ENCODE measurements around the gene FOXP4.

The FOXP4 gene

DNA sequence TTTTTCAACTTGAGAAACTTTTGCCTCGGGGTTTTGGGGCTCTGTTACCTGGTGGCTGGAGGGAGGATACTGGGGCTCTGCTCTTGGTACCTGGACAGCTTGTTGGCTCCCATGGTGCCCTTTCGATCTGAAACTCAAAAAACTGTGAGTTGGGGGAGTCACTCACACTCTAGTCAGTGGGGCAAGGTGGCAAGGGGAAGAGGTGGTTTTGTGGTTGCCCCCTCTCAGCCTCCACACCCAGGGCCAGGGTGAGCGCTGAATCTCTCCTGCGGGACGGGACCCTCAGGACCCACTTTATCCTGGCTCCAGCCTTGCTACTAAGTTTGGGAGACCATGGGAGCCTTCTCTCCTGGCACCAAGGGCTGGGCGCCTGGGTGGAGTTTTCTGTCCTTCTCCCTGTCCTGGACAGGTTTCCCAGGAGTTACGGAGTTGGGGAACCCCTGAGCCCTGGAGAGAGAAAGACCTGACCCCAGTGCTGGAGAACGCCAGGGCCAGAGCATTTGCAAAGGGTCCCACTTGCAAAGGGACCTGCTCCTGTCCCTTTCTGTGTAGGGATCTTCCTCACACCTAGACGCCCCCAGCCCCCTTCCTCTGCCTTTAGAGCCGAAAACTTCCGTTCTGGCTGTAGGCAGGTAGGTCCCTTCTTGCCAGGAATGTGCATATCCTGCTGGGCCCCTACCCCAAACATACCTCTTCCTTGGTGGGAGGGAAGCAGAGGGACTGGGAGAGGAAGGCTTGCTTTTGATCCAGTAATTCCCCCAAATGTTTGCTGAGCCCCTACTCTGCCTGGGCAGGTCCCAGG, 2.9 kb downstream of the FOXP4 start:
- DNase-seq, result no peak
- peaks cover 36% of the 10 kb centered on the region for H3K4me1 Mint-ChIP-seq
- H3K4me3 Mint-ChIP-seq, result peak overlapping the region; percentile 64
- ATAC-seq, result no peak
- peak overlapping the region; percentile 59 for H3K27ac Mint-ChIP-seq
- no peaks in the 10 kb centered on the region for H3K9me3 Mint-ChIP-seq
- H3K27me3 Mint-ChIP-seq, result peaks cover 43% of the 10 kb centered on the region
- H3K36me3 Mint-ChIP-seq (ENCODE audit: low read depth), result peaks cover 16% of the 10 kb centered on the region

DNA sequence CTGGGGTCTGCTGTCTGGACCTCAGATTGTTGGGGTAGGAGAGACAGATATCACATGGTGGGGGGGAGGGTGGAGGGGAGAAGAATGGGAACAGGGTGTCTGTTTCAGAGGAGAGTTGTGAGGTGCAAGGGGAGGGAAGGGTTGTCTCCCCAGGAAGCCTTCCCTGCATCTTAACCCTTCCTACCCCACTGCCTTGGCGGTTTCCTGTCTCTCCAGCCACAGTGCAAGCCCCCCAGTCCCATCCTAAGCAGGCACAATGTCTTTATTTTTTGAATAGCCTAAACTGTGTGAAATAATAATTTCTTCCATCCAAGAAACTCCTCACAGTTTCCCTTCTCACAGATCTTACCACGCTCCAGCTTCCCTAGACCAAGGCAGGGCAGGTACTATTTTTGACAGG, 3.5 kb downstream of the FOXP4 start:
- H3K27me3 Mint-ChIP-seq, result peaks cover 38% of the 10 kb centered on the region
- H3K4me1 Mint-ChIP-seq, result peaks cover 33% of the 10 kb centered on the region
- DNase-seq (no peak), ATAC-seq (no peak)
- no peak overlapping the region for H3K4me3 Mint-ChIP-seq
- peaks cover 16% of the 10 kb centered on the region for H3K36me3 Mint-ChIP-seq (ENCODE audit: low read depth)
- no peak overlapping the region for H3K27ac Mint-ChIP-seq
- no peaks in the 10 kb centered on the region for H3K9me3 Mint-ChIP-seq

DNA sequence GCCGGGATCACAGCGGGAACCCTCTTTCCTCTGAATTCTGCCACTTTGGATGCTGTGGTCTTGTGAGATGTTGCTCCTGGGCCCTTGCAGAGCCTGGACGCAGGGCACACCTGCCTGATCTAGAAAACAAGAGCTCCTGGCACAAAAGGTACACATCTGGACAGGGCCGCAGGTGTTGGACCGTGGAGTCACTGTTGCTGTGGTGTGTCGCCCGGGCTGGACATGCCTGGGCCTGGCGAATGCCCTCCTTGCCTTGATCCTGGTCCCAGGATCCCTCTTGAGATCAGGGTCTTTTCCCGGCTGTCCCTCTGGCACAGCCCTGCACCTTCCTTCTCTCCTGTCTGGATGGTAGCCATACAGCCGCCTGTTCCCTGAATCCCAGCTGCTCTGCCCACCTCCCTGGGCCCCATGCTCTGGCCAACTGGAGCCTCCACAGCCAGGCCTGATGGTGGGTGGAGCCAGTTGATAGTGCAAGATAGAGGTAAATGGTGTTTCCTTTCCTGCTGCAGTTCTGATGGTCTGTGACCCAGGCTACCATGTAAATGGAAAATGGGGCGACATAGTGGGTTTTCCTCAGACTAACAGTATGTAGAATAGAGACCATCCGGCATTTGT, 5.0 kb downstream of the FOXP4 start:
- Mint-ChIP-seq H3K36me3 (ENCODE audit: low read depth) (peaks cover 16% of the 10 kb centered on the region), H3K4me1 (peaks cover 22% of the 10 kb centered on the region), H3K9me3 (no peaks in the 10 kb centered on the region), H3K27ac (no peak overlapping the region), H3K27me3 (peaks cover 33% of the 10 kb centered on the region), H3K4me3 (no peak overlapping the region)
- DNase-seq, result no peak
- ATAC-seq, result no peak

- Mint-ChIP-seq H3K27ac (no peak overlapping the region), H3K9me3 (no peaks in the 10 kb centered on the region), H3K4me1 (peaks cover 22% of the 10 kb centered on the region), H3K36me3 (ENCODE audit: low read depth) (peaks cover 16% of the 10 kb centered on the region), H3K4me3 (no peak overlapping the region), H3K27me3 (peaks cover 33% of the 10 kb centered on the region)
- DNase-seq (no peak), ATAC-seq (no peak)
Measured at GRCh38 chr6:41551857-41552256, 5.7 kb downstream of the FOXP4 start.

DNA sequence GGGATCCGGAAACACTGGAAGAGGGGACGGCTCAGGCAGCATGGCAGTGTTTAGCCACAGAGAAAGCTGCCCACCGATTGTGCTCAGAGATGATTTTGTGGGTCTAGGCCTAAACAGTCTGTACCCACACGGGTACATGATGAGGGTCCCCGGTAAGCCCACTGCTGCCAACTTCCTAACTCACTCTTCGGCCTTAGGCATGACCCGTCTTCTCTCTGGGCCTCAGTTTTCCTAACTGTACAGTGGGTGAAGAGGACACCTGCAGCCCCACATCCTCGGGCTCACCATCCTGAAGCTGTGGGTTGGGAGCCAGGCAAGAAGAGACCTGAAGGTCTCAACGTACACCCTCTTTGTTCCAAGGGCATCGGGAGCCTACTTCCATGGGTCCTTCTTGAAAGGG, 6.5 kb downstream of the FOXP4 start:
- DNase-seq, result no peak
- Mint-ChIP-seq H3K9me3 (no peaks in the 10 kb centered on the region), H3K27me3 (peaks cover 31% of the 10 kb centered on the region), H3K4me1 (peaks cover 20% of the 10 kb centered on the region), H3K36me3 (ENCODE audit: low read depth) (peaks cover 16% of the 10 kb centered on the region), H3K27ac (no peak overlapping the region), H3K4me3 (no peak overlapping the region)
- ATAC-seq, result no peak

DNA sequence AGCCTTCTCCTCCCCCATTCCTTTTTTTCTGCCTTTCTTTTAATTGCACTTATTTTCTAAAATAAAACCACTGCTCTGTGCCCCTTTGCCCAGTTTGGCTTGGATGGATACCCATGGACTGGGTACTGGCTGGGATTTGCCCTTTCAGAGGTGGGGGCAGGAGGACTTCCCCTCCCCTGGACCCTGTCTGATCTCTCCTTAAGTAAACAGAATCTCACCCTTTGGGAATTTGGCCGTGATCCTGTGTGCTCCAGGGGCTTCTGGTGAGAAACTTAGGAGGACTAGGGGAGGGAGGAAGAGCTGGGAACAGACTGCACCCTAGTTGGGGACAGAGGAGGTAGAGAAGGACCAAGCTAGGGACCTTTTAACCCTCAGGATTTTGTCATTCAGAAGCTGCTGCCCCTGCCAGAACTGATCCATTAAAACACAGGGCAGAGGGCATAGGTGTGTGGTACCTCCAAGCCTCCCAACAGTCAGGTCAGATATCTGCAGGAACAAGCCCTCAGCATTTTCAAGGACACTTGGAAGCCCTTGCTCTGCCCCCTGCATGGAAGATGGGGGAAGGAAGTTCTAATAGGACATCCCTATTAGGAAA, 7.3 kb downstream of the FOXP4 start:
- ATAC-seq (no peak), DNase-seq (no peak)
- H3K36me3 Mint-ChIP-seq (ENCODE audit: low read depth), result peaks cover 16% of the 10 kb centered on the region
- H3K4me3 Mint-ChIP-seq, result no peak overlapping the region
- peaks cover 16% of the 10 kb centered on the region for H3K4me1 Mint-ChIP-seq
- H3K9me3 Mint-ChIP-seq, result no peaks in the 10 kb centered on the region
- H3K27ac Mint-ChIP-seq, result no peak overlapping the region
- peaks cover 29% of the 10 kb centered on the region for H3K27me3 Mint-ChIP-seq

DNA sequence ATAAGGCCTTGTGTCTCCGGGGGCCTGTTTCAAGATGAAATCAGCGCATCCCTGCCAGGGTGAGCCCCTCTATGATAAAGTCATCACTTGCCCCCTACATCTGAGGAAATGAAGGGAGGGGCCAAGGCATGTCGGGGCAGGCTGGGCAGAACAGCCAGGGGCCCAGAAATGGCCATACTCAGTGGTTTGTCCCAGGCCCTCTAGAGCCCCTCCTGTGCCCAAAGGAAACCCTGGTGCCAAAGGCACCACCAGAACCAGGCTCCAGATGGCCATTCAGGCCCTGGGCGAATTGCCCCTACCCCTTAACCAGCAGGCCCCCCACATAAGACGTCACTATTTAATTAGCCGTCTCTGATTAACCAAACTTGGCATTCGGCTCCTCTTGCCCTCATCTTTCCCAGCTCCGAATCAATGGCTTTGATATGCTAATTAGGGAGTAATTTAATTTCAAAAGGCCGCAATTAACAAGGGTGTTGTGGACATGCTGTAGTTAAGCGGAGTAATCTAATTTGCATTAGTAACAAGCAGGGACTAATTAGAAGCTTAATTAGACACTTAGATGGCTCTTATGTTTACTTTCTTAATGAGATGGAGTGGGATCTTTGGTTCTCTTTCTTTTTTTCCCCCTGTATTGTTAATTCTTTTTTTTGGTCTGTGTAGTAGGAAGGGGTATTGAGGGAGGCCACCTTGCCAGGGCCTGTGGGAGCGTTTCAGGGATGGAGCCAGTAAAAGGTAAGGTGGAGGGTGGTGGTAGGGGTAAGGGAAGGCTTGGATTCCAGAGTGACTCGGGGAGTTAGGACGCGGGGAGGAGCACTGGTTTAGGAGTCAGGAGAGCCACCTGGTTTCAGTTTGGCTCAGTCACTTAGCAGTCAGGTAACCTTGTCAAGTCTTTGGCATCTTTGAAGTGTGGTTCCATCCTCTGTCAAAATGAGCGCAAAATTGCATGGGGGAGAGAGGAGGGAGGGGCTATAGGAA, 9.4 kb downstream of the FOXP4 start:
- Mint-ChIP-seq H3K4me1 (peaks cover 17% of the 10 kb centered on the region), H3K36me3 (ENCODE audit: low read depth) (peaks cover 9% of the 10 kb centered on the region), H3K27me3 (peaks cover 17% of the 10 kb centered on the region), H3K27ac (no peak overlapping the region), H3K4me3 (no peak overlapping the region), H3K9me3 (no peaks in the 10 kb centered on the region)
- ATAC-seq (no peak), DNase-seq (no peak)

DNA sequence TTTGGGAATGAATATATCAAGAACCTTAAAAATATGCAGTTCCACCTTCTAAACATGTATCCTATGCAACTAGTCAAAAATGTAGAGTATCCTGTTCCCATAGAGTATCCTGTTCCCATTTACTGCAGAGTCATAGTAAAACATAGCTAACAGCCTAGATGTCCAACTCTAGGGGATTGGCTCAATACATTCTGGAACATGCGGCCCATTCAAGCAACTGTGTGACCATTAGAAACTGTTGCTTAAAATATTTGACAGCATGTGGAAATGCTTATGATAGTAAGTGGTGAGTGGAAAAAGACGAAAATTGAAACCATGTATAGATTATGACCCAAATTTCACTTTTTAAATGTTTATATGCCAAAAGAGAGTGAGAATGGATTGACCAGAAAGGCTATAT, 11.2 kb downstream of the FOXP4 start:
- no peaks in the 10 kb centered on the region for H3K9me3 Mint-ChIP-seq
- H3K27me3 Mint-ChIP-seq, result peaks cover 6% of the 10 kb centered on the region
- H3K4me3 Mint-ChIP-seq, result no peak overlapping the region
- ATAC-seq, result no peak
- H3K36me3 Mint-ChIP-seq (ENCODE audit: low read depth), result no peaks in the 10 kb centered on the region
- peaks cover 22% of the 10 kb centered on the region for H3K4me1 Mint-ChIP-seq
- no peak overlapping the region for H3K27ac Mint-ChIP-seq
- no peak for DNase-seq

DNA sequence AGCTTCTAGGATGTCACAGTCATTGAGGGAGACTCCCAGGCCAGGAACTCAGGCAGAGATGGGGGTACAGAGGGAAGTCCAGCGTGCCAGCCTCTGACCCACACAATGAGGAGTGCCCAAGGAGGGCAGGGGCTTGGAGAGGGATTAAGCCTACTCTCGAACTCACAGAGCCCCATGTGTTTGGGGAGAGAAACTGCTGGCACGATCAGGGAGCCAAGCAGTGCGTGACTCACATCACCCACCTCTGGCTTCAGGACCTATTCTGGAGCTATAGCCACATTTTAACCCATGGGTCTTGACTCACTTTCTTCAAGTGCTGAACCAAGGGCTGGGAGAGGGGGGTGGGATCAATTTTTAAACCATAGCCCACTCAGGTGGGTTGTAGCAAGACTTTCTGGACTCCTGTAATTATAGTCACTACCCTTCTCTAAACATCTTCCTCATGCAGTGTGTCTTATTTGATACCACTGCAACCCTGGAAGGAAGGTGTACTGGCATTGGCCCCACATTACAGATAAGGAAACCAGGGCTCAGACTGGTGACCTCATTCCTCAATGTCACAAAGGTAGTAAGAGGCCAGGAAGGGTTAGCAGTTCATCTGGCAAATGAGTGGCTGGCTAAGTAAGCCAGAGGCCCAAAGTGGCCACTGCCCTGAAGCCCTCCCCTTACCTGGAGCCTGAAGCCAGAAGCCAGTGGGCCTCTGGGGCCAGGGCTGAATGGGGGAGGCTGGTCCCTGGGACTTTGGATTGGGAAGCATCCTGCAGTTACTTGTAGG, 12.0 kb downstream of the FOXP4 start:
- DNase-seq (no peak), ATAC-seq (peak; percentile 17)
- no peak overlapping the region for H3K4me3 Mint-ChIP-seq
- no peaks in the 10 kb centered on the region for H3K36me3 Mint-ChIP-seq (ENCODE audit: low read depth)
- H3K27ac Mint-ChIP-seq, result no peak overlapping the region
- peaks cover 22% of the 10 kb centered on the region for H3K4me1 Mint-ChIP-seq
- H3K9me3 Mint-ChIP-seq, result no peaks in the 10 kb centered on the region
- H3K27me3 Mint-ChIP-seq, result peaks cover 6% of the 10 kb centered on the region

DNA sequence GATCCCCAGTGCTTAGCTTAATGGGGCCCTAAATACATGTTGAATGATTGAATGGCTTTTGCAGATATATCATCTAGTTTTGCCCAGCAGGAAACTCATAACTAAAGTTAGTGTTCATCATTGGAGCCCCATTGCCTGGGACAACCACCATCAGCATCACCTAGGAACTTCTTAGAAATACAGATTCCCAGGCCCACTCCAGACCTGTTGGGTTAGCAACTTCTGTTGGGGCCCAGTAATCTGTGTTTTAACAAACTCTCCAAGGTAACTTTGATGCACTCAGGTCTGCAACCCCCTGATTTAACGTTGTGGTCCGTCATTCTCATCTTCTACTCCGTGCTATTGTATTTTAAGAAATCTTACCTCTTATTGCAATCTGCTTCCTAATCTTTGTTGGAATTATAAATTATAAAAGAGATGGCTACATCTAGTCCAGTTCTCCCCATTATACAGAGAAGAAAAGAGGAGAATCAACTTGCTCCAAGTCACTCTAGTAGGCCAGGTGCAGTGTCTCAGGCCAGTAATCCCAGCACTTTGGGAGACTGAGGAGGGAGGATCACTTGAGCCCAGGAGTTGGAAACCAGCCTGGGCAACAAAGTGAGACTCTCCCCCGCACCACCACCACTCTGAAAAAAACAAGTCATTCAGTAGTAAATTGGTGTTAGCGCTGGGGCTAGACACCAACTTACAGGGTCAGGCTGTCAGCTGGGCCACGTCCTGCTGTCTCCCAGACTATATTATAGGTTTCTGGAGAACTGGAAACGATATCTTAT, 13.7 kb downstream of the FOXP4 start:
- H3K27me3 Mint-ChIP-seq, result peaks cover 3% of the 10 kb centered on the region
- H3K36me3 Mint-ChIP-seq (ENCODE audit: low read depth), result no peaks in the 10 kb centered on the region
- H3K9me3 Mint-ChIP-seq, result no peaks in the 10 kb centered on the region
- H3K4me3 Mint-ChIP-seq, result peak overlapping the region; percentile 79
- DNase-seq (no peak), ATAC-seq (no peak)
- peaks cover 22% of the 10 kb centered on the region for H3K4me1 Mint-ChIP-seq
- peak overlapping the region; percentile 61 for H3K27ac Mint-ChIP-seq

DNA sequence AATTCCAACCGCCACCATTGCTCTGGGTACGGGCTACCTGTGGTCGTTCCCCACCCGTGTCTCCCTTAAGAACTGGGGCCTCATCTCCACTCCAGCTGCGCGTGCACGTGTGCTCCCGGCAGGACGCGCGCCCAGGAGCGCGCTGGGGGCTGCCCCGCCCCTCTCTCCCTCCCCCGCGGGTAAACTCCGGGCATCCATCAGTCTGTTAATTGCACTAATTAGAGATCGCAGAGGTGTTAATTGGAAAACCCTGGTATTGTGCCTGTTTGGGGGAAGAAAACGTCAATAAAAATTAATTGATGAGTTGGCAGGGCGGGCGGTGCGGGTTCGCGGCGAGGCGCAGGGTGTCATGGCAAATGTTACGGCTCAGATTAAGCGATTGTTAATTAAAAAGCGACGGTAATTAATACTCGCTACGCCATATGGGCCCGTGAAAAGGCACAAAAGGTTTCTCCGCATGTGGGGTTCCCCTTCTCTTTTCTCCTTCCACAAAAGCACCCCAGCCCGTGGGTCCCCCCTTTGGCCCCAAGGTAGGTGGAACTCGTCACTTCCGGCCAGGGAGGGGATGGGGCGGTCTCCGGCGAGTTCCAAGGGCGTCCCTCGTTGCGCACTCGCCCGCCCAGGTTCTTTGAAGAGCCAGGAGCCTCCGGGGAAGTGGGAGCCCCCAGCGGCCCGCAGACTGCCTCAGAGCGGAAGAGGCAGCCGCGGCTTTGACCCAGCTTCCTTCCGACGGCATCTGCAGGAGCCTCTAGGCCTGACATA, 14.4 kb downstream of the FOXP4 start:
- Mint-ChIP-seq H3K36me3 (ENCODE audit: low read depth) (no peaks in the 10 kb centered on the region), H3K27me3 (peaks cover 3% of the 10 kb centered on the region), H3K4me1 (peaks cover 22% of the 10 kb centered on the region), H3K4me3 (peak overlapping the region; percentile 79), H3K27ac (peak overlapping the region; percentile 61), H3K9me3 (no peaks in the 10 kb centered on the region)
- ATAC-seq, result peak; percentile 90
- peak; percentile 86 for DNase-seq

- Mint-ChIP-seq H3K36me3 (ENCODE audit: low read depth) (peaks cover 5% of the 10 kb centered on the region), H3K27ac (no peak overlapping the region), H3K4me3 (no peak overlapping the region), H3K27me3 (peaks cover 3% of the 10 kb centered on the region), H3K4me1 (peaks cover 22% of the 10 kb centered on the region), H3K9me3 (no peaks in the 10 kb centered on the region)
- ATAC-seq (no peak), DNase-seq (no peak)
Measured at GRCh38 chr6:41561416-41561815, 15.2 kb downstream of the FOXP4 start.
